SHP77 treated with DMSO at 0.1 percent for 48 hours (cell line): ENCODE results near the gene KLHL30.

ENCODE experiments used
- DNase-seq: peaks from one replicate; lab custom pipeline; 2025; lab: John Stamatoyannopoulos, UW

Gene KLHL30

GRCh38 chr2:238132463-238133450 lies 5.7 kb upstream of the KLHL30 start:
- DNase-seq: no peak

- DNase-seq: no peak
Measured at GRCh38 chr2:238133499-238134392, 4.7 kb upstream of the KLHL30 start.

- DNase-seq: no peak
Measured at GRCh38 chr2:238134393-238134785, 4.1 kb upstream of the KLHL30 start.

GRCh38 chr2:238135601-238136150 lies 2.8 kb upstream of the KLHL30 start:
- no peak for DNase-seq

GRCh38 chr2:238136820-238137537 lies 1.5 kb upstream of the KLHL30 start:
- no peak for DNase-seq

GRCh38 chr2:238137885-238138284 lies 583 bp upstream of the KLHL30 start:
- DNase-seq: no peak

GRCh38 chr2:238139196-238140039 lies 950 bp downstream of the KLHL30 start:
- no peak for DNase-seq

- DNase-seq: no peak
Measured at GRCh38 chr2:238140040-238140439, 1.6 kb downstream of the KLHL30 start.

GRCh38 chr2:238140721-238141540 lies 2.5 kb downstream of the KLHL30 start:
- no peak for DNase-seq

GRCh38 chr2:238141541-238142318 lies 3.3 kb downstream of the KLHL30 start:
- DNase-seq: peak; percentile 49

GRCh38 chr2:238142382-238143205 lies 4.1 kb downstream of the KLHL30 start:
- DNase-seq: no peak

GRCh38 chr2:238143239-238143951 lies 4.9 kb downstream of the KLHL30 start:
- DNase-seq: no peak

GRCh38 chr2:238144262-238144661 lies 5.8 kb downstream of the KLHL30 start:
- DNase-seq: no peak

- no peak for DNase-seq
Measured at GRCh38 chr2:238145046-238145445, 6.6 kb downstream of the KLHL30 start.

- DNase-seq: no peak
Measured at GRCh38 chr2:238145851-238146250, 7.4 kb downstream of the KLHL30 start.

- no peak for DNase-seq
Measured at GRCh38 chr2:238146884-238147544, 8.5 kb downstream of the KLHL30 start.

- DNase-seq: no peak
Measured at GRCh38 chr2:238148981-238149380, 10.5 kb downstream of the KLHL30 start.
